Endothelial cell of umbilical vein (primary cell): ENCODE data around the gene PI4KA. TPM values are rescaled to one million over a fixed set of nuclear protein-coding genes. Genes with fewer than 3 reads are reported as not detected.

Experiments used
- BruUV-seq: library from RNA; stranded (reverse); fragments of 400-500 nt; replicated peaks from 2 replicates; lab custom pipeline; 2021; lab: Mats Ljungman, UMichigan
- CTCF ChIA-PET: fragments of 300-600, 350-600 bp; sonication (Branson Sonifier 250); formaldehyde crosslinking; loops from one replicate; lab custom pipeline; 2021; ENCODE audit warnings: antibody characterized with exemption, inconsistent platforms; lab: Charles Lee
- POLR2A ChIA-PET: fragments of 300-600, 350-600 bp; sonication (Branson Sonifier 250); formaldehyde crosslinking; loops from one replicate; lab custom pipeline; 2021; ENCODE audit warnings: antibody characterized with exemption, inconsistent platforms; lab: Charles Lee
- DNase-seq: peaks from one replicate; pipeline ENCODE4 v3.0.0-alpha.2; 2011; ENCODE audit warnings: low read depth, low spot score
- FAIRE-seq: peaks from 2 replicates; lab custom pipeline; 2011; peaks lifted over from hg19 to GRCh38; lab: Jason Lieb, UNC
- H2AFZ ChIP-seq: 2 replicates; pipeline ENCODE4 v1.6.0; 2012; ENCODE audit warnings: low read depth, low read length, control low read depth, inconsistent platforms
- H3K27ac ChIP-seq: 2 replicates; pipeline ENCODE4 v1.5.1; 2011; ENCODE audit warnings: low read depth, mild to moderate bottlenecking, control low read depth, low read length, moderate library complexity; ENCODE audit not compliant: insufficient read depth
- H3K27me3 ChIP-seq, 2 experiments: 2 replicates each; pipeline versions ENCODE4 v1.6.0 to v1.6.1; 2011; ENCODE audit warnings: low read length in 2 of 2, mixed read lengths in 1 of 2; ENCODE audit not compliant: control insufficient read depth in 2 of 2, insufficient read depth in 2 of 2
- H3K36me3 ChIP-seq, 2 experiments: 2 replicates in 1 of 2; 3 replicates in 1 of 2; pipeline ENCODE4 v1.5.1; 2011; ENCODE audit warnings: low read length in 2 of 2, mild to moderate bottlenecking in 1 of 2, moderate library complexity in 1 of 2; ENCODE audit not compliant: control insufficient read depth in 2 of 2, insufficient read depth in 2 of 2; ENCODE audit errors: extremely low read depth in 1 of 2
- H3K4me1 ChIP-seq: 3 replicates; pipeline ENCODE4 v1.5.1; 2011; ENCODE audit warnings: mild to moderate bottlenecking, low read length; ENCODE audit not compliant: control insufficient read depth, insufficient read depth; ENCODE audit errors: extremely low read depth
- H3K4me2 ChIP-seq: 2 replicates; pipeline ENCODE4 v1.6.1; 2011; ENCODE audit warnings: low read length, control low read depth, mixed read lengths; ENCODE audit not compliant: insufficient read depth
- H3K4me3 ChIP-seq, 3 experiments: fragments of 200-600 bp in 1 of 3; sonication (generic), shearing (Covaris generic) in 1 of 3; replicated peaks in 1 of 3; 2 replicates each; pipeline ENCODE4 v1.5.1; 2011 to 2016; ENCODE audit warnings: control low read depth in 3 of 3, low read length in 3 of 3, mild to moderate bottlenecking in 2 of 3, inconsistent platforms in 1 of 3, low read depth in 1 of 3, moderate library complexity in 1 of 3; ENCODE audit not compliant: insufficient read depth in 1 of 3
- H3K79me2 ChIP-seq: 2 replicates; pipeline ENCODE4 v1.6.0; 2012; ENCODE audit warnings: low read length, inconsistent platforms; ENCODE audit not compliant: control insufficient read depth, insufficient read depth
- H3K9ac ChIP-seq: replicated peaks from 2 replicates; pipeline ENCODE3; 2011; ENCODE audit warnings: low read length, control low read depth; ENCODE audit not compliant: insufficient read depth; ENCODE audit errors: extremely low read depth
- H3K9me1 ChIP-seq: replicated peaks from 3 replicates; pipeline ENCODE4 v1.6.0; 2011; ENCODE audit warnings: mild to moderate bottlenecking, low read length; ENCODE audit not compliant: control insufficient read depth, insufficient read depth; ENCODE audit errors: extremely low read depth
- H3K9me3 ChIP-seq: replicated peaks from 2 replicates; pipeline ENCODE4 v1.5.1; 2012; ENCODE audit warnings: low read length, inconsistent platforms; ENCODE audit not compliant: control insufficient read depth, insufficient read depth
- H4K20me1 ChIP-seq: replicated peaks from 2 replicates; pipeline ENCODE3; 2011; ENCODE audit warnings: mild to moderate bottlenecking, low read length; ENCODE audit not compliant: control insufficient read depth, insufficient read depth; ENCODE audit errors: extremely low read depth
- CTCF ChIP-seq, 2 donors: IDR thresholded peaks; 1 replicate in 1 of 2; 2 replicates in 1 of 2; pipeline ENCODE4 v1.5.1; 2011; ENCODE audit warnings: low read length in 2 of 2, mild to moderate bottlenecking in 2 of 2, moderate library complexity in 2 of 2, control low read depth in 1 of 2, inconsistent platforms in 1 of 2, low read depth in 1 of 2; ENCODE audit not compliant: insufficient read depth in 1 of 2; ENCODE audit errors: extremely low read depth in 1 of 2
- EZH2 ChIP-seq: IDR thresholded peaks from 2 replicates; pipeline ENCODE4 v1.6.1; 2012; ENCODE audit warnings: borderline replicate concordance, low read depth, mild to moderate bottlenecking, moderate library complexity, low read length, inconsistent platforms; ENCODE audit not compliant: severe bottlenecking
- FOS ChIP-seq: IDR thresholded peaks from 2 replicates; pipeline ENCODE4 v1.6.1; 2011; ENCODE audit warnings: mild to moderate bottlenecking, low read length, moderate library complexity, borderline replicate concordance; ENCODE audit not compliant: insufficient read depth
- GATA2 ChIP-seq: IDR thresholded peaks from 2 replicates; pipeline ENCODE4 v1.7.0; 2011; ENCODE audit warnings: low read depth, mild to moderate bottlenecking, moderate library complexity, mixed read lengths, low read length; ENCODE audit not compliant: insufficient read length, insufficient read depth
- JUN ChIP-seq: IDR thresholded peaks from 2 replicates; pipeline ENCODE4 v1.6.1; 2011; ENCODE audit warnings: borderline replicate concordance, low read depth; ENCODE audit not compliant: insufficient read length, insufficient read depth
- MAX ChIP-seq: IDR thresholded peaks from 2 replicates; pipeline ENCODE4 v1.6.1; 2011; ENCODE audit not compliant: insufficient read depth, insufficient read length
- MYC ChIP-seq: IDR thresholded peaks from one replicate; pipeline ENCODE4 v1.6.1; 2011; ENCODE audit warnings: mild to moderate bottlenecking, low read depth, low read length
- POLR2A ChIP-seq: IDR thresholded peaks from 2 replicates; pipeline ENCODE4 v1.6.1; 2012; ENCODE audit warnings: low read depth, mild to moderate bottlenecking, control low read depth, low read length
- POLR2AphosphoS5 ChIP-seq: IDR thresholded peaks from 2 replicates; pipeline ENCODE4 v1.6.1; 2012; ENCODE audit warnings: low read depth, mild to moderate bottlenecking, control low read depth, low read length, moderate library complexity; ENCODE audit not compliant: insufficient read depth
- dilution Hi-C: fragments of 300-500 bp; cut with MboI; formaldehyde crosslinking; loops from one replicate; pipeline ENCODE4 v1.15.0; 2019; ENCODE audit warnings: low sequenced_read_pairs; ENCODE audit not compliant: extremely low pct_ligation_motif_present
- intact Hi-C: fragments of 100-400 bp; cut with micrococcal nuclease; formaldehyde crosslinking; loops from one replicate; pipeline ENCODE4 v1.10.0; 2022
- polyA plus RNA-seq, 4 experiments: library from polyadenylated mRNA; depleted of rRNA in 3 of 4; stranded (reverse) in 3 of 4; unstranded in 1 of 4; fragments of >200 nt; gene quantifications; 2 replicates each; pipeline versions ENCODE4 v1.2.1 to v1.2.3, GENCODE V29; 2011 to 2012; ENCODE audit warnings: missing spikeins in 1 of 4
- total RNA-seq: library from RNA; stranded (reverse); gene quantifications from 2 replicates; pipeline ENCODE4 v1.2.3, GENCODE V29; 2021

Gene PI4KA
- total and polyA plus RNA-seq, 2 donors (not counting 3 experiments of a cell fraction or from before 2014, with no cell fraction given) = 28.9 to 56.4 TPM

- H3K9me1 ChIP-seq = no peaks in the 10 kb centered on the region
- H3K4me2 ChIP-seq = no peak overlapping the region
- dilution Hi-C loops (no loop called here), intact Hi-C loops (loop anchor here (5.0 kb wide), 2 partner anchors 79 to 219 kb away; no protein-coding TSS in a partner anchor)
- H4K20me1 ChIP-seq = no peaks in the 10 kb centered on the region
- H3K9ac ChIP-seq = no peak overlapping the region
- no peaks in the 10 kb centered on the region for H3K36me3 ChIP-seq
- FAIRE-seq (peak; percentile 21), DNase-seq (no peak)
- peaks cover 71% of the 10 kb centered on the region for H3K4me1 ChIP-seq
- POLR2A ChIA-PET = no interaction called here
- no TSS peak for BruUV-seq
- TF ChIP-seq GATA2 = peak; percentile 51
- TF ChIP-seq MYC = no peak
- peak; percentile 38 for TF ChIP-seq FOS
- no peak overlapping the region for H3K4me3 ChIP-seq
- H3K79me2 ChIP-seq = no peaks in the 10 kb centered on the region
- no peaks in the 10 kb centered on the region for H3K9me3 ChIP-seq
- CTCF ChIA-PET = interaction anchor here (0.6 to 1.1 kb wide), 4 partner anchors 8 to 363 kb away, joined by 3 to 4 read pairs (median 3); no protein-coding TSS in a partner anchor
- peak overlapping the region; percentile 97 for H3K27ac ChIP-seq
- H2AFZ ChIP-seq = no peak overlapping the region
- H3K27me3 ChIP-seq = no peaks in the 10 kb centered on the region
These were observed 77.2 kb downstream of the PI4KA start for GRCh38 chr22:20781272-20781990.

GRCh38 chr22:20779818-20780158 is 78.8 kb downstream of the PI4KA start:
- Histone ChIP-seq H4K20me1 (no peaks in the 10 kb centered on the region), H3K27me3 (no peaks in the 10 kb centered on the region), H3K9me1 (no peaks in the 10 kb centered on the region), H3K4me1 (peaks cover 71% of the 10 kb centered on the region), H3K27ac (peak overlapping the region; percentile 25), H3K4me2 (no peak overlapping the region), H3K4me3 (no peak overlapping the region), H3K9ac (no peak overlapping the region), H3K36me3 (no peaks in the 10 kb centered on the region), H3K79me2 (no peaks in the 10 kb centered on the region), H3K9me3 (no peaks in the 10 kb centered on the region), H2AFZ (no peak overlapping the region)
- FAIRE-seq (peak; percentile 47), DNase-seq (peak; percentile 44)
- intact Hi-C loops (loop anchor here (5.0 kb wide), 2 partner anchors 77 to 217 kb away; no protein-coding TSS in a partner anchor), dilution Hi-C loops (no loop called here)
- peak; percentile 51 for TF ChIP-seq JUN
- no peak for TF ChIP-seq EZH2
- no peak for TF ChIP-seq POLR2A
- TF ChIP-seq MYC = no peak
- TF ChIP-seq POLR2AphosphoS5 = peak; percentile 43
- TF ChIP-seq CTCF (IDR thresholded peaks at IDR 0.05; ENCODE audit: extremely low read depth in 1 of 2, insufficient read depth in 1 of 2, low read depth in 1 of 2, low read length in 2 of 2) = no peak
- TF ChIP-seq GATA2 = no peak
- TF ChIP-seq FOS = peak; percentile 37
- TF ChIP-seq MAX = no peak
- CTCF ChIA-PET = interaction anchor here (1.2 to 1.6 kb wide), 3 partner anchors 22 to 174 kb away, joined by 3 to 5 read pairs (median 5); no protein-coding TSS in a partner anchor
- POLR2A ChIA-PET = no interaction called here
- no TSS peak for BruUV-seq
